NT2/D1 (cell line): ENCODE results near the gene RELCH.

Source experiments
- SUZ12 ChIP-seq: IDR thresholded peaks from 2 replicates; pipeline ENCODE4 v1.6.1; 2011; ENCODE audit not compliant: insufficient read length, insufficient read depth; ENCODE audit errors: extremely low read depth
- YY1 ChIP-seq: IDR thresholded peaks from 2 replicates; pipeline ENCODE4 v1.6.1; 2011; ENCODE audit not compliant: insufficient read length, insufficient read depth
- ZNF274 ChIP-seq: IDR thresholded peaks from 2 replicates; pipeline ENCODE4 v1.6.1; 2011; ENCODE audit warnings: mild to moderate bottlenecking, low read depth, low read length

- TF ChIP-seq ZNF274: no peak
- no peak for TF ChIP-seq YY1
- no peak for TF ChIP-seq SUZ12
Measured at GRCh38 chr18:62264984-62265383, 77.9 kb downstream of the RELCH start.
